Keratinocyte (primary cell): ENCODE measurements around the gene SYNE1. TPM values are rescaled to one million over a fixed set of nuclear protein-coding genes. Genes with fewer than 3 reads are reported as not detected.

ENCODE experiments used
- DNase-seq: peaks from one replicate; pipeline ENCODE4 v3.0.0-alpha.2; 2011; ENCODE audit warnings: low read depth, missing footprints, low spot score
- FAIRE-seq: peaks from 2 replicates; lab custom pipeline; 2011; peaks lifted over from hg19 to GRCh38; lab: Jason Lieb, UNC
- H2AFZ ChIP-seq: 2 replicates; pipeline ENCODE4 v1.6.0; 2012; ENCODE audit warnings: low read length, control low read depth, inconsistent platforms; ENCODE audit not compliant: control insufficient read depth
- H3K27ac ChIP-seq: 2 replicates; pipeline ENCODE4 v1.5.1; 2011; ENCODE audit warnings: low read length; ENCODE audit not compliant: control insufficient read depth, insufficient read depth
- H3K27me3 ChIP-seq: 3 replicates; pipeline ENCODE4 v1.6.0; 2011; ENCODE audit warnings: low read length; ENCODE audit not compliant: control insufficient read depth, insufficient read depth; ENCODE audit errors: extremely low read depth
- H3K36me3 ChIP-seq, 2 experiments: 2 replicates in 1 of 2; 3 replicates in 1 of 2; pipeline ENCODE4 v1.5.1; 2011; ENCODE audit warnings: low read length in 2 of 2, mild to moderate bottlenecking in 1 of 2; ENCODE audit not compliant: control insufficient read depth in 2 of 2, insufficient read depth in 2 of 2; ENCODE audit errors: extremely low read depth in 1 of 2
- H3K4me1 ChIP-seq: 3 replicates; pipeline ENCODE4 v1.5.1; 2011; ENCODE audit warnings: low read length; ENCODE audit not compliant: control insufficient read depth, insufficient read depth; ENCODE audit errors: extremely low read depth
- H3K4me2 ChIP-seq: 3 replicates; pipeline ENCODE4 v1.6.0; 2011; ENCODE audit warnings: low read depth, low read length; ENCODE audit not compliant: control insufficient read depth, insufficient read depth; ENCODE audit errors: extremely low read depth
- H3K4me3 ChIP-seq, 3 experiments: fragments of 200-600 bp in 1 of 3; sonication (generic) in 1 of 3; 2 replicates in 2 of 3; 3 replicates in 1 of 3; pipeline ENCODE4 v1.5.1; 2011 to 2016; ENCODE audit warnings: low read length in 3 of 3, mild to moderate bottlenecking in 3 of 3, control low read depth in 2 of 3, inconsistent platforms in 1 of 3, low read depth in 1 of 3, mixed read lengths in 1 of 3, mixed run types in 1 of 3, moderate library complexity in 1 of 3; ENCODE audit not compliant: control insufficient read depth in 2 of 3, insufficient read depth in 2 of 3; ENCODE audit errors: extremely low read depth in 1 of 3
- H3K79me2 ChIP-seq: 2 replicates; pipeline ENCODE4 v1.6.0; 2012; ENCODE audit warnings: low read length; ENCODE audit not compliant: control insufficient read depth, insufficient read depth
- H3K9ac ChIP-seq: 3 replicates; pipeline ENCODE4 v1.6.0; 2011; ENCODE audit warnings: low read length; ENCODE audit not compliant: control insufficient read depth, insufficient read depth; ENCODE audit errors: extremely low read depth
- H3K9me1 ChIP-seq: 3 replicates; pipeline ENCODE4 v1.6.0; 2011; ENCODE audit warnings: low read length; ENCODE audit not compliant: control insufficient read depth, insufficient read depth; ENCODE audit errors: extremely low read depth
- H3K9me3 ChIP-seq: 2 replicates; pipeline ENCODE4 v1.5.1; 2012; ENCODE audit warnings: low read depth, low read length; ENCODE audit not compliant: control insufficient read depth
- H4K20me1 ChIP-seq: 3 replicates; pipeline ENCODE4 v1.6.0; 2011; ENCODE audit warnings: low read length; ENCODE audit not compliant: control insufficient read depth, insufficient read depth; ENCODE audit errors: extremely low read depth
- CTCF ChIP-seq, 3 experiments: IDR thresholded peaks in 1 of 3; conservative IDR thresholded peaks in 1 of 3; optimal IDR thresholded peaks in 1 of 3; 2 replicates in 2 of 3; 3 replicates in 1 of 3; pipeline versions ENCODE3 to v1.5.1; 2011; ENCODE audit warnings: low read length in 3 of 3, mild to moderate bottlenecking in 3 of 3, moderate library complexity in 2 of 3, control low read depth in 1 of 3, inconsistent platforms in 1 of 3; ENCODE audit not compliant: insufficient read depth in 2 of 3; ENCODE audit errors: extremely low read depth in 1 of 3
- EZH2 ChIP-seq: IDR thresholded peaks from one replicate; pipeline ENCODE4 v1.6.1; 2012; ENCODE audit warnings: inconsistent platforms, mild to moderate bottlenecking, low read length, moderate library complexity
- dilution Hi-C: fragments of 300-500 bp; cut with MboI; formaldehyde crosslinking; loops from one replicate; pipeline ENCODE4 v1.7.0; 2020; ENCODE audit warnings: low sequenced_read_pairs; ENCODE audit not compliant: extremely low pct_ligation_motif_present
- polyA plus RNA-seq, 5 experiments: library from polyadenylated mRNA; depleted of rRNA in 3 of 5; stranded (reverse) in 3 of 5; stranded (forward) in 1 of 5; unstranded in 1 of 5; fragments of >200 nt; gene quantifications; 1 replicate in 1 of 5; 2 replicates in 3 of 5; 3 replicates in 1 of 5; pipeline versions ENCODE4 v1.2.1 to v1.2.3, GENCODE V29; 2011 to 2012; ENCODE audit warnings: missing spikeins in 2 of 5, low read depth in 1 of 5, low replicate concordance in 1 of 5

SYNE1 gene
- polyA plus RNA-seq, 1 donor (not counting 4 experiments of a cell fraction or from before 2014, with no cell fraction given): 4.0 TPM

DNA sequence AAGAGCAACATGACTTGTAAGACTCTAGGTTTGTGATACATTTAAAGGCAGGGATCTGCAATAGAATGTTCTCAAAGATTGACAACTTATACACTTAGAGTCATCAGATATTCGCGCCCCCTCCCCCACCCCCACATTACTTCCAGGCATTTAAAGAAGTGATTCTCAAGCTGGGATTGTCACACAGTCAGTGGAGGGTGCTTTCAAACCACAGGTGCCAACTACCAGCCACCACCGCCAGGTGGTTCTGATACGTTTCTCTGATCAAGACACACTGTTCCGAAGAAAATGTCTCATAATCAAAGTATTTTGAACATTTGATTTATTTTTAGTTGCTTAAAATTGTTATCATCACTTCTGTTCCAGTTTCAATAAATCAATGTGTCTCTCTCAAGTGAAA, 472.2 kb downstream of the SYNE1 start:
- no peak overlapping the region for H3K9ac ChIP-seq
- peaks cover 5% of the 10 kb centered on the region for H3K4me1 ChIP-seq
- no peaks in the 10 kb centered on the region for H3K79me2 ChIP-seq
- no peaks in the 10 kb centered on the region for H4K20me1 ChIP-seq
- no peak overlapping the region for H3K27ac ChIP-seq
- H3K9me1 ChIP-seq: no peaks in the 10 kb centered on the region
- H3K36me3 ChIP-seq: no peaks in the 10 kb centered on the region
- no peaks in the 10 kb centered on the region for H3K9me3 ChIP-seq
- no peaks in the 10 kb centered on the region for H3K27me3 ChIP-seq
- TF ChIP-seq EZH2 (no peak), CTCF (optimal IDR thresholded peaks at IDR 0.05 in 1 of 3, IDR thresholded peaks at IDR 0.05 in 1 of 3, conservative IDR thresholded peaks at IDR 0.05 in 1 of 3; ENCODE audit: extremely low read depth in 1 of 3, insufficient read depth in 2 of 3, low read length in 3 of 3) (no peak)
- FAIRE-seq (no peak), DNase-seq (no peak)
- H3K4me2 ChIP-seq: no peak overlapping the region
- dilution Hi-C loops: no loop called here
- no peak overlapping the region for H2AFZ ChIP-seq
- no peak overlapping the region for H3K4me3 ChIP-seq

- H4K20me1 ChIP-seq: no peaks in the 10 kb centered on the region
- H3K4me3 ChIP-seq: no peak overlapping the region
- no peaks in the 10 kb centered on the region for H3K27me3 ChIP-seq
- peaks cover 5% of the 10 kb centered on the region for H3K4me1 ChIP-seq
- no peak overlapping the region for H3K27ac ChIP-seq
- no peaks in the 10 kb centered on the region for H3K36me3 ChIP-seq
- no peaks in the 10 kb centered on the region for H3K79me2 ChIP-seq
- dilution Hi-C loops: no loop called here
- no peaks in the 10 kb centered on the region for H3K9me3 ChIP-seq
- H3K4me2 ChIP-seq: no peak overlapping the region
- FAIRE-seq: no peak
- no peak overlapping the region for H3K9ac ChIP-seq
- no peaks in the 10 kb centered on the region for H3K9me1 ChIP-seq
- no peak for DNase-seq
- no peak overlapping the region for H2AFZ ChIP-seq
- TF ChIP-seq EZH2: no peak
- TF ChIP-seq CTCF (optimal IDR thresholded peaks at IDR 0.05 in 1 of 3, IDR thresholded peaks at IDR 0.05 in 1 of 3, conservative IDR thresholded peaks at IDR 0.05 in 1 of 3; ENCODE audit: extremely low read depth in 1 of 3, insufficient read depth in 2 of 3, low read length in 3 of 3): no peak
These were observed 475.7 kb downstream of the SYNE1 start for GRCh38 chr6:152161501-152161900.
